Amygdala (tissue), 56 donors: ENCODE results near the gene SMIM21.

Experiments used
- DNase-seq, 56 donors: peaks; one replicate each; lab custom pipeline; 2025; lab: John Stamatoyannopoulos, UW

SMIM21 gene

GRCh38 chr18:75428490-75428889 is 987 bp upstream of the SMIM21 start:
- DNase-seq: no peak

- DNase-seq: no peak
These were observed 5.1 kb downstream of the SMIM21 start for GRCh38 chr18:75422341-75422910.

GRCh38 chr18:75421656-75422055 is 5.8 kb downstream of the SMIM21 start:
- DNase-seq: no peak

- no peak for DNase-seq
These were observed 9.1 kb downstream of the SMIM21 start for GRCh38 chr18:75418293-75419005.

- DNase-seq: no peak
These were observed 16.9 kb downstream of the SMIM21 start for GRCh38 chr18:75410611-75411010.

- no peak for DNase-seq
These were observed 17.7 kb downstream of the SMIM21 start for GRCh38 chr18:75409806-75410205.

GRCh38 chr18:75408554-75409506 is 18.7 kb downstream of the SMIM21 start:
- DNase-seq: peak in 1 of 56 donors; percentile 15

GRCh38 chr18:75407468-75408437 is 19.8 kb downstream of the SMIM21 start:
- no peak for DNase-seq

- no peak for DNase-seq
These were observed 20.7 kb downstream of the SMIM21 start for GRCh38 chr18:75406491-75407445.

GRCh38 chr18:75405351-75405750 is 22.2 kb downstream of the SMIM21 start:
- DNase-seq: no peak

- DNase-seq: no peak
These were observed 27.1 kb downstream of the SMIM21 start for GRCh38 chr18:75400366-75400765.

GRCh38 chr18:75395137-75395536 is 32.4 kb downstream of the SMIM21 start:
- no peak for DNase-seq

GRCh38 chr18:75393721-75394120 is 33.8 kb downstream of the SMIM21 start:
- DNase-seq: no peak

- DNase-seq: no peak
These were observed 35.3 kb downstream of the SMIM21 start for GRCh38 chr18:75392226-75392578.

- DNase-seq: no peak
These were observed 36.0 kb downstream of the SMIM21 start for GRCh38 chr18:75391279-75392225.

- no peak for DNase-seq
These were observed 36.6 kb downstream of the SMIM21 start for GRCh38 chr18:75390854-75391253.

GRCh38 chr18:75384144-75384543 is 43.4 kb downstream of the SMIM21 start:
- DNase-seq: no peak
